ENCODE measurements around the gene BMPER.

The BMPER gene

DNA sequence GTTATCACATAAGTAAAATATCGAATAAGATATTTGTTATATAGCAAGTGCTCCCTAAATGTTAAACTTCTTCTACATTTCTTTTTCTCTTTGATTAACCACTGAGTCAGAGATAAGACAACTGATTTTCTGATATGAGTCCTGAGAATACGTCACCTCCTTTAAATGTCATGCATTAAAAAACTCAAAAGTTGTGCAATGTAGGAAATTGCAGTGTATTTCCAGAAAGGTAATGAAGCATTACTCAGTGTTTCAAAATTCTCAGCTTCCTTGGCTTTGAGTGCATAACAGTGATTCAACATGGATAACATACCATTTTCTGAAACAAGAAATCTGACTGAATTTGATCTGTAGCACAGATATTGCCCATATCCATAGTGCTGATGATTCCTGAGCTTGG, 155.8 kb downstream of the BMPER start (continued):
- TF ChIP-seq, protein P1, sequence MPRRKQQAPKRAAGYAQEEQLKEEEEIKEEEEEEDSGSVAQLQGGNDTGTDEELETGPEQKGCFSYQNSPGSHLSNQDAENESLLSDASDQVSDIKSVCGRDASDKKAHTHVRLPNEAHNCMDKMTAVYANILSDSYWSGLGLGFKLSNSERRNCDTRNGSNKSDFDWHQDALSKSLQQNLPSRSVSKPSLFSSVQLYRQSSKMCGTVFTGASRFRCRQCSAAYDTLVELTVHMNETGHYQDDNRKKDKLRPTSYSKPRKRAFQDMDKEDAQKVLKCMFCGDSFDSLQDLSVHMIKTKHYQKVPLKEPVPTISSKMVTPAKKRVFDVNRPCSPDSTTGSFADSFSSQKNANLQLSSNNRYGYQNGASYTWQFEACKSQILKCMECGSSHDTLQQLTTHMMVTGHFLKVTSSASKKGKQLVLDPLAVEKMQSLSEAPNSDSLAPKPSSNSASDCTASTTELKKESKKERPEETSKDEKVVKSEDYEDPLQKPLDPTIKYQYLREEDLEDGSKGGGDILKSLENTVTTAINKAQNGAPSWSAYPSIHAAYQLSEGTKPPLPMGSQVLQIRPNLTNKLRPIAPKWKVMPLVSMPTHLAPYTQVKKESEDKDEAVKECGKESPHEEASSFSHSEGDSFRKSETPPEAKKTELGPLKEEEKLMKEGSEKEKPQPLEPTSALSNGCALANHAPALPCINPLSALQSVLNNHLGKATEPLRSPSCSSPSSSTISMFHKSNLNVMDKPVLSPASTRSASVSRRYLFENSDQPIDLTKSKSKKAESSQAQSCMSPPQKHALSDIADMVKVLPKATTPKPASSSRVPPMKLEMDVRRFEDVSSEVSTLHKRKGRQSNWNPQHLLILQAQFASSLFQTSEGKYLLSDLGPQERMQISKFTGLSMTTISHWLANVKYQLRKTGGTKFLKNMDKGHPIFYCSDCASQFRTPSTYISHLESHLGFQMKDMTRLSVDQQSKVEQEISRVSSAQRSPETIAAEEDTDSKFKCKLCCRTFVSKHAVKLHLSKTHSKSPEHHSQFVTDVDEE (CRISPR knock-in tag; IDR thresholded peaks at IDR 0.05), result no peak
- TF ChIP-seq GLIS3 (CRISPR knock-in tag; IDR thresholded peaks at IDR 0.05), result no peak
- no peak for TF ChIP-seq ZC3H10 (CRISPR knock-in tag; IDR thresholded peaks at IDR 0.05)

DNA sequence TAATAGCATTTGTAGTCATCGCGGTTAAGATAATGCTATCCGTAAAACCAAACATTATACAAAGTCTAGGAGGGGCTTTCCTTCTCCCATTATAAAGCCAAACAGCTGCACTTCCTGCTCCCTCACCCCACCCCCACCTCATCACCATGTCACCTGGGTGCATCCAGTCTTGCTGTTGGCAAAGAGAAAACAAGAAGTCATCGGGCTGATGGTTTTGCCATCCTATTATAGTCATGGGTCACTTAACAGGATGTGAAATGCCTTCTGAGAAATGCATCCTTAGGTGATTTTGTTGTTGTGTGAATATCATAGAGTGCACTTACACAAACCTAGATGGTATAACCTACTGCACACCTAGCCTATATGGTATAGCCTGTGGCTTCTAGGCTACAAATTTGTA, 157.0 kb downstream of the BMPER start:
- TF ChIP-seq OSR1 (CRISPR knock-in tag; IDR thresholded peaks at IDR 0.05) (no peak), PPARA (CRISPR knock-in tag; IDR thresholded peaks at IDR 0.05; ENCODE audit: borderline replicate concordance) (no peak), ESRRG (CRISPR knock-in tag; IDR thresholded peaks at IDR 0.05) (no peak), ZFP3 (CRISPR knock-in tag; IDR thresholded peaks at IDR 0.05) (no peak), TCF4 (CRISPR knock-in tag; IDR thresholded peaks at IDR 0.05; ENCODE audit: borderline replicate concordance) (no peak), ZNF70 (CRISPR knock-in tag; IDR thresholded peaks at IDR 0.05) (no peak)
- TF ChIP-seq, protein P2, sequence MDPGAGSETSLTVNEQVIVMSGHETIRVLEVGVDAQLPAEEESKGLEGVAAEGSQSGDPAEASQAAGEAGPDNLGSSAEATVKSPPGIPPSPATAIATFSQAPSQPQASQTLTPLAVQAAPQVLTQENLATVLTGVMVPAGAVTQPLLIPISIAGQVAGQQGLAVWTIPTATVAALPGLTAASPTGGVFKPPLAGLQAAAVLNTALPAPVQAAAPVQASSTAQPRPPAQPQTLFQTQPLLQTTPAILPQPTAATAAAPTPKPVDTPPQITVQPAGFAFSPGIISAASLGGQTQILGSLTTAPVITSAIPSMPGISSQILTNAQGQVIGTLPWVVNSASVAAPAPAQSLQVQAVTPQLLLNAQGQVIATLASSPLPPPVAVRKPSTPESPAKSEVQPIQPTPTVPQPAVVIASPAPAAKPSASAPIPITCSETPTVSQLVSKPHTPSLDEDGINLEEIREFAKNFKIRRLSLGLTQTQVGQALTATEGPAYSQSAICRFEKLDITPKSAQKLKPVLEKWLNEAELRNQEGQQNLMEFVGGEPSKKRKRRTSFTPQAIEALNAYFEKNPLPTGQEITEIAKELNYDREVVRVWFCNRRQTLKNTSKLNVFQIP (CRISPR knock-in tag; IDR thresholded peaks at IDR 0.05; ENCODE audit: borderline replicate concordance, low read depth), result no peak
- TF ChIP-seq, protein P3, sequence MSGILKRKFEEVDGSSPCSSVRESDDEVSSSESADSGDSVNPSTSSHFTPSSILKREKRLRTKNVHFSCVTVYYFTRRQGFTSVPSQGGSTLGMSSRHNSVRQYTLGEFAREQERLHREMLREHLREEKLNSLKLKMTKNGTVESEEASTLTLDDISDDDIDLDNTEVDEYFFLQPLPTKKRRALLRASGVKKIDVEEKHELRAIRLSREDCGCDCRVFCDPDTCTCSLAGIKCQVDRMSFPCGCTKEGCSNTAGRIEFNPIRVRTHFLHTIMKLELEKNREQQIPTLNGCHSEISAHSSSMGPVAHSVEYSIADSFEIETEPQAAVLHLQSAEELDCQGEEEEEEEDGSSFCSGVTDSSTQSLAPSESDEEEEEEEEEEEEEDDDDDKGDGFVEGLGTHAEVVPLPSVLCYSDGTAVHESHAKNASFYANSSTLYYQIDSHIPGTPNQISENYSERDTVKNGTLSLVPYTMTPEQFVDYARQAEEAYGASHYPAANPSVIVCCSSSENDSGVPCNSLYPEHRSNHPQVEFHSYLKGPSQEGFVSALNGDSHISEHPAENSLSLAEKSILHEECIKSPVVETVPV (CRISPR knock-in tag; IDR thresholded peaks at IDR 0.05), result no peak
- TF ChIP-seq, protein P4, sequence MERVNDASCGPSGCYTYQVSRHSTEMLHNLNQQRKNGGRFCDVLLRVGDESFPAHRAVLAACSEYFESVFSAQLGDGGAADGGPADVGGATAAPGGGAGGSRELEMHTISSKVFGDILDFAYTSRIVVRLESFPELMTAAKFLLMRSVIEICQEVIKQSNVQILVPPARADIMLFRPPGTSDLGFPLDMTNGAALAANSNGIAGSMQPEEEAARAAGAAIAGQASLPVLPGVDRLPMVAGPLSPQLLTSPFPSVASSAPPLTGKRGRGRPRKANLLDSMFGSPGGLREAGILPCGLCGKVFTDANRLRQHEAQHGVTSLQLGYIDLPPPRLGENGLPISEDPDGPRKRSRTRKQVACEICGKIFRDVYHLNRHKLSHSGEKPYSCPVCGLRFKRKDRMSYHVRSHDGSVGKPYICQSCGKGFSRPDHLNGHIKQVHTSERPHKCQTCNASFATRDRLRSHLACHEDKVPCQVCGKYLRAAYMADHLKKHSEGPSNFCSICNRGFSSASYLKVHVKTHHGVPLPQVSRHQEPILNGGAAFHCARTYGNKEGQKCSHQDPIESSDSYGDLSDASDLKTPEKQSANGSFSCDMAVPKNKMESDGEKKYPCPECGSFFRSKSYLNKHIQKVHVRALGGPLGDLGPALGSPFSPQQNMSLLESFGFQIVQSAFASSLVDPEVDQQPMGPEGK (CRISPR knock-in tag; IDR thresholded peaks at IDR 0.05; ENCODE audit: borderline replicate concordance), result no peak
- ATAC-seq, result no peak

DNA sequence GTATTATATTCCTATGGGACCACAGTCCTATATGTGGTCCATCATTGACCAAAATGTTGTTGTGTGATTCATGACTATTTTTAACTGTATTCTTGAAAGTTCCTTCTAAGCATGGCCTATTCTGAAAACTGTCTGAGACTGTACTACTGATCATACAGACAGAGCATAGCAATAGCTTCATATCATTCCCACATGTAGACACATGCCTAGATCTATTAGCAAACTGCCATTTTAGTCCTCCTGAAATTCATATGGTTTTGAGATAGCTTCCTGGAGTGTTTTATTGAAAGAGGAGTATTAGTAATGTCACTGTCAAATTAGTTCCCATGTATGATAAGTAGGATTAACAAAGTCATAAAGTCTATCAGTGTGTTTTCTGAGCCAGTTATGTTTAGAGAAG, 157.5 kb downstream of the BMPER start:
- ATAC-seq, result no peak
- TF ChIP-seq BACH2 (CRISPR knock-in tag; IDR thresholded peaks at IDR 0.05; ENCODE audit: borderline replicate concordance) (no peak), TCF4 (CRISPR knock-in tag; IDR thresholded peaks at IDR 0.05; ENCODE audit: borderline replicate concordance) (no peak), ESRRG (CRISPR knock-in tag; IDR thresholded peaks at IDR 0.05) (no peak), ZFP3 (CRISPR knock-in tag; IDR thresholded peaks at IDR 0.05) (no peak), ISL1 (CRISPR knock-in tag; IDR thresholded peaks at IDR 0.05) (no peak), ZNF70 (CRISPR knock-in tag; IDR thresholded peaks at IDR 0.05) (no peak), ZNF8 (CRISPR knock-in tag; IDR thresholded peaks at IDR 0.05) (no peak), RARB (CRISPR knock-in tag; IDR thresholded peaks at IDR 0.05) (no peak), ZC3H10 (CRISPR knock-in tag; IDR thresholded peaks at IDR 0.05) (no peak), CSDC2 (CRISPR knock-in tag; IDR thresholded peaks at IDR 0.05) (no peak), ARNTL (CRISPR knock-in tag; IDR thresholded peaks at IDR 0.05; ENCODE audit: borderline replicate concordance, low read depth) (no peak), ZFP30 (CRISPR knock-in tag; IDR thresholded peaks at IDR 0.05) (no peak), GLIS3 (CRISPR knock-in tag; IDR thresholded peaks at IDR 0.05) (no peak), ZNF565 (CRISPR knock-in tag; conservative IDR thresholded peaks at IDR 0.05; ENCODE audit: low read depth) (no peak)
- TF ChIP-seq, protein P1 (CRISPR knock-in tag; IDR thresholded peaks at IDR 0.05), result no peak
- TF ChIP-seq, protein P5, sequence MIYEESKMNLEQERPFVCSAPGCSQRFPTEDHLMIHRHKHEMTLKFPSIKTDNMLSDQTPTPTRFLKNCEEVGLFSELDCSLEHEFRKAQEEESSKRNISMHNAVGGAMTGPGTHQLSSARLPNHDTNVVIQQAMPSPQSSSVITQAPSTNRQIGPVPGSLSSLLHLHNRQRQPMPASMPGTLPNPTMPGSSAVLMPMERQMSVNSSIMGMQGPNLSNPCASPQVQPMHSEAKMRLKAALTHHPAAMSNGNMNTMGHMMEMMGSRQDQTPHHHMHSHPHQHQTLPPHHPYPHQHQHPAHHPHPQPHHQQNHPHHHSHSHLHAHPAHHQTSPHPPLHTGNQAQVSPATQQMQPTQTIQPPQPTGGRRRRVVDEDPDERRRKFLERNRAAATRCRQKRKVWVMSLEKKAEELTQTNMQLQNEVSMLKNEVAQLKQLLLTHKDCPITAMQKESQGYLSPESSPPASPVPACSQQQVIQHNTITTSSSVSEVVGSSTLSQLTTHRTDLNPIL (CRISPR knock-in tag; IDR thresholded peaks at IDR 0.05; ENCODE audit: low read depth), result no peak
- TF ChIP-seq, protein P2 (CRISPR knock-in tag; IDR thresholded peaks at IDR 0.05; ENCODE audit: borderline replicate concordance, low read depth), result no peak
- TF ChIP-seq, protein P4 (CRISPR knock-in tag; IDR thresholded peaks at IDR 0.05; ENCODE audit: borderline replicate concordance), result no peak

Measured in SK-N-SH treated with all-trans-retinoic acid at 6 μM for 48 hours (cell line).